HL-60/S4 treated with retinoic acid at 250 ng/mL for 4 days and 3 days (cell line): Measurements from ENCODE around the gene PRH2.

Source experiments
- in situ Hi-C: fragments of 300-500 bp; cut with MboI; formaldehyde crosslinking; loops from 2 replicates; pipeline ENCODE4 v1.7.0; 2022; ENCODE audit warnings: low sequenced_read_pairs

The PRH2 gene

GRCh38 chr12:10959804-10960203 lies 30.8 kb downstream of the PRH2 start:
- in situ Hi-C loops, result no loop called here

GRCh38 chr12:10960211-10960610 lies 31.2 kb downstream of the PRH2 start:
- in situ Hi-C loops, result no loop called here

GRCh38 chr12:10965476-10965875 lies 36.4 kb downstream of the PRH2 start:
- in situ Hi-C loops, result no loop called here

GRCh38 chr12:10966314-10966713 lies 37.3 kb downstream of the PRH2 start:
- in situ Hi-C loops, result no loop called here

- in situ Hi-C loops, result no loop called here
Observed at GRCh38 chr12:10967409-10967808, 38.4 kb downstream of the PRH2 start.

- in situ Hi-C loops, result no loop called here
Observed at GRCh38 chr12:10968765-10969456, 39.9 kb downstream of the PRH2 start.

- in situ Hi-C loops, result no loop called here
Observed at GRCh38 chr12:10974965-10975364, 45.9 kb downstream of the PRH2 start.

- in situ Hi-C loops, result no loop called here
Observed at GRCh38 chr12:10982244-10982643, 53.2 kb downstream of the PRH2 start.
